Erythroblast (primary cell): ENCODE data around the gene TCP11L1.

Experiments
- GATA1 ChIP-seq: IDR thresholded peaks from 2 replicates; pipeline ENCODE4 v1.6.1; 2011; ENCODE audit warnings: low read depth, mild to moderate bottlenecking, control low read depth, low read length, moderate library complexity
- POLR2A ChIP-seq: IDR thresholded peaks from 2 replicates; pipeline ENCODE4 v1.6.1; 2011; ENCODE audit warnings: mild to moderate bottlenecking, low read length

DNA sequence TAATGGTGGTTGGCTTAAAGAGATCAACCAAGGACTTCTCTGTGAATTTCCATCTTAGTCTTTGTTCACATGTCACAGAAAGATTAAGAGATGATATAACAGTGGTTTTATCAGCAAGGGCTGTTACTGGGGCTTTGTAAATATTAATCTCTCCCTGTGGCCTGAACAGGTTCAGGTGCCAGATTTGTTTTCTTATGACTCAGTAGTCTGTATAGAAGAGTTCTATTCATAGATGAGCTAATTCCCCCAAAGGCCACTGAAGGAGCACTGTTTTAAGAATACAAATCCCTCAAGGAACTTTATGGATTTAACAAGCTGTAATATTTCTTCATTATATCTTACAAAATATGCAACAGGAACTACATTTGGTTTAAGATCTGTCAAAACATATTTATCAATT lies 50.4 kb downstream of the TCP11L1 start:
- TF ChIP-seq POLR2A, result no peak
- TF ChIP-seq GATA1, result no peak
